Endodermal cell (in vitro differentiated cells): Measurements from ENCODE around the gene LTBP1. TPM values are rescaled to one million over a fixed set of nuclear protein-coding genes. Genes with fewer than 3 reads are reported as not detected.

Experiments
- DNase-seq: peaks from one replicate; pipeline ENCODE4 v3.0.0-alpha.2; 2017
- H3K27ac ChIP-seq: 2 replicates; pipeline ENCODE4 v1.5.1; 2013; ENCODE audit warnings: mild to moderate bottlenecking, low read depth, low read length, moderate library complexity
- H3K27me3 ChIP-seq: 2 replicates; pipeline ENCODE4 v1.6.1; 2013; ENCODE audit warnings: mild to moderate bottlenecking, low read length, moderate library complexity; ENCODE audit not compliant: insufficient read depth, control insufficient read depth, poor library complexity, severe bottlenecking
- H3K36me3 ChIP-seq: 2 replicates; pipeline ENCODE4 v1.7.0; 2013; ENCODE audit warnings: mild to moderate bottlenecking, low read length, moderate library complexity; ENCODE audit not compliant: control insufficient read depth, insufficient read depth
- H3K4me1 ChIP-seq: one replicate; pipeline ENCODE4 v1.7.0; 2013; ENCODE audit warnings: low read length; ENCODE audit not compliant: control insufficient read depth, insufficient read depth
- H3K4me3 ChIP-seq: 2 replicates; pipeline ENCODE4 v1.5.1; 2013; ENCODE audit warnings: mild to moderate bottlenecking, low read length, moderate library complexity
- H3K9ac ChIP-seq: 2 replicates; pipeline ENCODE4 v1.6.1; 2013; ENCODE audit warnings: mild to moderate bottlenecking, low read length, moderate library complexity; ENCODE audit not compliant: poor library complexity, severe bottlenecking; ENCODE audit errors: extremely low read depth
- H3K9me3 ChIP-seq: 2 replicates; pipeline ENCODE4 v1.6.1; 2013; ENCODE audit warnings: mild to moderate bottlenecking, low read length, moderate library complexity; ENCODE audit not compliant: control insufficient read depth
- H3K27ac Mint-ChIP-seq: 2 replicates; pipeline ENCODE4 v1.8.0; 2020; ENCODE audit warnings: mixed read lengths
- H3K27me3 Mint-ChIP-seq: 2 replicates; pipeline ENCODE4 v1.8.0; 2021; ENCODE audit warnings: mild to moderate bottlenecking, mixed read lengths; ENCODE audit not compliant: insufficient read depth
- H3K36me3 Mint-ChIP-seq: 2 replicates; pipeline ENCODE4 v1.8.0; 2020; ENCODE audit warnings: low read depth, mixed read lengths
- H3K4me1 Mint-ChIP-seq: 2 replicates; pipeline ENCODE4 v1.8.0; 2020; ENCODE audit warnings: mixed read lengths
- H3K4me3 Mint-ChIP-seq: 2 replicates; pipeline ENCODE4 v1.8.0; 2020; ENCODE audit warnings: mild to moderate bottlenecking, moderate library complexity, mixed read lengths
- H3K9me3 Mint-ChIP-seq: 2 replicates; pipeline ENCODE4 v1.8.0; 2020; ENCODE audit warnings: mild to moderate bottlenecking, mixed read lengths
- CTCF ChIP-seq: fragments of 200-600 bp; sonication (generic); conservative IDR thresholded peaks from 2 replicates; pipeline ENCODE4 v1.5.0; 2021; ENCODE audit warnings: antibody characterized with exemption, mild to moderate bottlenecking
- WGBS, 2 experiments: methylation state at CpG; one replicate each; pipeline versions ENCODE4 v1.1.5 to v1.1.7; 2013; ENCODE audit warnings: missing lambda C conversion rate in 2 of 2, mixed read lengths in 1 of 2; ENCODE audit not compliant: insufficient coverage in 1 of 2, insufficient read length in 1 of 2; 5-methylcytosine and 5-hydroxymethylcytosine counted together
- total RNA-seq, 2 donors: library from RNA; stranded (reverse); fragmentation: NEBNext Ultra II Directional in 1 of 2; extraction: Animal tissue kit (Norgen Biotek cat#: 25700) in 1 of 2; gene quantifications; 2 replicates in 1 of 2; 3 replicates in 1 of 2; pipeline ENCODE4 v1.2.1, GENCODE V29; 2021

Gene LTBP1
- total RNA-seq, 2 donors from 2014 or later, result 43.2 to 43.4 TPM

- no peak overlapping the region for H3K27ac ChIP-seq
- 91 to 95% methylated on average over 11 to 13 of the region's 13 CpGs for WGBS, 2 experiments
Measured at GRCh38 chr2:33134791-33135560, 188.2 kb downstream of the LTBP1 start.

GRCh38 chr2:33135645-33136044 lies 188.9 kb downstream of the LTBP1 start:
- Mint-ChIP-seq H3K27ac (no peak overlapping the region), H3K9me3 (no peaks in the 10 kb centered on the region), H3K27me3 (no peaks in the 10 kb centered on the region), H3K36me3 (no peaks in the 10 kb centered on the region), H3K4me3 (no peak overlapping the region), H3K4me1 (peaks cover 1% of the 10 kb centered on the region)
- no peak overlapping the region for H3K27ac ChIP-seq
- H3K9me3 ChIP-seq, result no peaks in the 10 kb centered on the region
- H3K4me1 ChIP-seq, result no peaks in the 10 kb centered on the region
- TF ChIP-seq CTCF, result no peak
- 89 to 100% methylated on average over 1 to 4 of the region's 4 CpGs for WGBS, 2 experiments
- no peaks in the 10 kb centered on the region for H3K27me3 ChIP-seq
- no peaks in the 10 kb centered on the region for H3K36me3 ChIP-seq
- H3K9ac ChIP-seq, result no peak overlapping the region
- no peak for DNase-seq
- H3K4me3 ChIP-seq, result no peak overlapping the region

More at GRCh38 chr2:33134791-33135560, 188.2 kb downstream of the LTBP1 start:
- Histone ChIP-seq H3K9ac (no peak overlapping the region), H3K4me3 (no peak overlapping the region), H3K36me3 (no peaks in the 10 kb centered on the region), H3K27me3 (no peaks in the 10 kb centered on the region), H3K4me1 (no peaks in the 10 kb centered on the region), H3K9me3 (no peaks in the 10 kb centered on the region)
- Mint-ChIP-seq H3K36me3 (no peaks in the 10 kb centered on the region), H3K4me3 (no peak overlapping the region), H3K9me3 (no peaks in the 10 kb centered on the region), H3K27ac (no peak overlapping the region), H3K27me3 (no peaks in the 10 kb centered on the region), H3K4me1 (peaks cover 1% of the 10 kb centered on the region)
- no peak for DNase-seq
- TF ChIP-seq CTCF, result no peak

GRCh38 chr2:33136056-33136455 lies 189.3 kb downstream of the LTBP1 start:
- Histone ChIP-seq H3K9me3 (no peaks in the 10 kb centered on the region), H3K4me1 (no peaks in the 10 kb centered on the region), H3K36me3 (no peaks in the 10 kb centered on the region), H3K4me3 (no peak overlapping the region), H3K27me3 (no peaks in the 10 kb centered on the region), H3K27ac (no peak overlapping the region), H3K9ac (no peak overlapping the region)
- Mint-ChIP-seq H3K36me3 (no peaks in the 10 kb centered on the region), H3K9me3 (no peaks in the 10 kb centered on the region), H3K4me1 (peaks cover 1% of the 10 kb centered on the region), H3K4me3 (no peak overlapping the region), H3K27me3 (no peaks in the 10 kb centered on the region), H3K27ac (no peak overlapping the region)
- no peak for DNase-seq
- no peak for TF ChIP-seq CTCF
- 91 to 100% methylated on average over 2 to 4 of the region's 4 CpGs for WGBS, 2 experiments
